Measurements from ENCODE around the gene REV1.
"Not testable (repeated sequence)": the region's sequence is repeated elsewhere in the genome, so short reads cannot be mapped to it uniquely, and the experiment has no call there.

The REV1 gene

GRCh38 chr2:99485824-99486223 is 4.0 kb downstream of the REV1 start:
- no peak for DNase-seq

- DNase-seq: no peak
These were observed 4.4 kb downstream of the REV1 start for GRCh38 chr2:99485411-99485810.

GRCh38 chr2:99484205-99484604 is 5.6 kb downstream of the REV1 start:
- DNase-seq: no peak

GRCh38 chr2:99481941-99482340 is 7.9 kb downstream of the REV1 start:
- no peak for DNase-seq

GRCh38 chr2:99481527-99481926 is 8.3 kb downstream of the REV1 start:
- no peak for DNase-seq

- no peak for DNase-seq
These were observed 9.4 kb downstream of the REV1 start for GRCh38 chr2:99480390-99480789.

- DNase-seq: no peak
These were observed 11.2 kb downstream of the REV1 start for GRCh38 chr2:99478632-99479031.

- no peak for DNase-seq
These were observed 12.8 kb downstream of the REV1 start for GRCh38 chr2:99477054-99477453.

GRCh38 chr2:99476629-99477028 is 13.2 kb downstream of the REV1 start:
- no peak for DNase-seq

GRCh38 chr2:99475095-99475494 is 14.7 kb downstream of the REV1 start:
- not testable (repeated sequence) for DNase-seq

- no peak for DNase-seq
These were observed 16.2 kb downstream of the REV1 start for GRCh38 chr2:99473518-99474083.

GRCh38 chr2:99472600-99472960 is 17.2 kb downstream of the REV1 start:
- DNase-seq: no peak

- DNase-seq: no peak
These were observed 17.9 kb downstream of the REV1 start for GRCh38 chr2:99471654-99472599.

- no peak for DNase-seq
These were observed 18.9 kb downstream of the REV1 start for GRCh38 chr2:99470957-99471356.

- not testable (repeated sequence) for DNase-seq
These were observed 19.4 kb downstream of the REV1 start for GRCh38 chr2:99470459-99470858.

- no peak for DNase-seq
These were observed 20.4 kb downstream of the REV1 start for GRCh38 chr2:99469394-99469793.

GRCh38 chr2:99468155-99468554 is 21.7 kb downstream of the REV1 start:
- no peak for DNase-seq

- no peak for DNase-seq
These were observed 22.4 kb downstream of the REV1 start for GRCh38 chr2:99467390-99467789.

GRCh38 chr2:99461828-99462483 is 27.9 kb downstream of the REV1 start:
- no peak for DNase-seq

- DNase-seq: no peak
These were observed 31.3 kb downstream of the REV1 start for GRCh38 chr2:99458529-99458928.

GRCh38 chr2:99451686-99452085 is 38.1 kb downstream of the REV1 start:
- no peak for DNase-seq

- no peak for DNase-seq
These were observed 38.5 kb downstream of the REV1 start for GRCh38 chr2:99451280-99451679.

GRCh38 chr2:99450199-99450598 is 39.6 kb downstream of the REV1 start:
- DNase-seq: no peak

GRCh38 chr2:99448556-99448955 is 41.3 kb downstream of the REV1 start:
- DNase-seq: no peak

Measured in CD4-positive, alpha-beta T cell treated with Interleukin-1 beta for 1 hour (primary cell).